C4-2B (cell line): ENCODE data around the gene IRF7.

Experiments
- H3K27ac ChIP-seq: fragments of 450-650 bp; 2 replicates; pipeline ENCODE4 v1.5.1; 2017
- CTCF ChIP-seq: fragments of 450-650 bp; conservative IDR thresholded peaks from 2 replicates; pipeline ENCODE4 v1.5.1; 2017; ENCODE audit warnings: mild to moderate bottlenecking
- ZFX ChIP-seq: fragments of 450-650 bp; IDR thresholded peaks from 2 replicates; pipeline ENCODE4 v1.6.1; 2017

IRF7 gene

DNA sequence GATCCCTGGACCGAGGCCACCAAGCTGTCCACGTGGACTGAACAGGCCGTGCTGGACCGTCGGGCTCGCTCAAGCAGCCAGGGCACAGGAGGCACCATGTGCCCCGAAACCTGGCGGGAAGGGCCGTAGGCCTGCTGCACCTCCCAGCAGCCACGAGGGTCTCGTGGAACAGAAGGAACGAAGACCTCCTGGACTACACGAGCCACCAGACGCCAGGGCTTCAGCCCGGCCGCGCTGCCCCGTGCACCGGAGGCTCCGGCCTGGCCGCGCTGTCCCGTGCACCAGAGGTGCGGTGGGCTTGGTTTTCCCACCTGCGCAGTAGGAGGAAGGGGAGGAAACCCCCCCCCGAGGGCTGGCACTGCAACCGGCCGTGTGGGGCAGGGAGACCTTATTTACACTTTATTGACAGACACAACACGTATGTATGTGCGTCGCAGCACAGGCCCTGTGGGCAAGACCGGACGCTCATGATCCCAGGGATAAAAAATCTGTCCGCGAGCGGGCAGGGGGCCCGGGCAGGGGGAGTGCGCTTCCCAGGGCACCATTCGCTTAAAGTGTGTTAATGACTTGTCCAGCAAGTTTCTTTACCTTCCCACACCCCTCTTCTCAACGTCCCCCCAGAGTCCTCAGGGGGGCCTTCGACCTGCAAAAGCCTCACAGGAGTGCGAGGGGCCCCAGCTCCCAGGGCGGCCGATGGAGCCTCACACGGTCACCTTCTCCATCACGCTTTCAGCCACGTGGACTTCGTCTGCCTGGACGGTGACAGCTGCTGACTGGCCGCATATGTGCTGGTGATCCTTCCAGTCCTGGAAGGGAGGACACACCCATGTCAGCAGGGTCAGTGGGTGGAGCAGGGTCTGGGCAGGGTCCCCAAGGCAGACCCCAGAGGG is 28.3 kb upstream of the IRF7 start:
- TF ChIP-seq CTCF (no peak), ZFX (no peak)
- no peak overlapping the region for H3K27ac ChIP-seq

DNA sequence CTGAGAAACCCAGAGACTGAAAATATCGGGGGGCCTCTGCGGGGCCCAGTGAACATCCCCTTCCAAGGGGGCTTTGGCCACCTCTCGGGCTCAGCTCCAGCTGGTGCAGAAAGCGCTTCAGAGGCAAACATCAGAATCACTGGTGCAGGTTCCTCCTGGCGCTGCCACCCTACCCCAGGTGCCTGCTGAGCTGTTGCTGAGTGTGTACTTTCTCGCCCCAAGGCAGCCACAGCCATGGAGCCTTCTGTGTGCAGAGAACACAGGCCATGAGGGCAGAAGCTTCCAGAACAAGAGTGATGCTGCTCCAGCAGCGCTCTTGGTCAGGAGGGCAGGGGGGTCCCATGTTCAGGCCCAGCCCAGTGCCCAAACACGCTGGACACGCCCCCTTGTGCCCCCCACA is 27.6 kb upstream of the IRF7 start:
- TF ChIP-seq CTCF = no peak
- TF ChIP-seq ZFX = no peak
- no peak overlapping the region for H3K27ac ChIP-seq

- TF ChIP-seq CTCF (no peak), ZFX (no peak)
- H3K27ac ChIP-seq = no peak overlapping the region
Observed at GRCh38 chr11:641806-642370, 26.1 kb upstream of the IRF7 start.

GRCh38 chr11:640021-640706 is 24.4 kb upstream of the IRF7 start:
- no peak overlapping the region for H3K27ac ChIP-seq
- no peak for TF ChIP-seq ZFX
- TF ChIP-seq CTCF = no peak

GRCh38 chr11:639332-639955 is 23.7 kb upstream of the IRF7 start:
- no peak for TF ChIP-seq ZFX
- no peak for TF ChIP-seq CTCF
- H3K27ac ChIP-seq = no peak overlapping the region

GRCh38 chr11:638631-639331 is 23.0 kb upstream of the IRF7 start:
- H3K27ac ChIP-seq = no peak overlapping the region

More at GRCh38 chr11:638631-639331, 23.0 kb upstream of the IRF7 start:
- TF ChIP-seq ZFX (no peak), CTCF (no peak)
